HG03457 (cell line): ENCODE results near the gene SCML1.
"Not testable (repeated sequence)": the region's sequence is repeated elsewhere in the genome, so short reads cannot be mapped to it uniquely, and the experiment has no call there.

Source experiments
- ATAC-seq: cut with Tn5 transposase; IDR thresholded peaks from one replicate; pipeline ENCODE4 v1.9.1; 2021; ENCODE audit warnings: moderate number of reproducible peaks; ENCODE audit not compliant: unreplicated experiment

SCML1 gene

DNA sequence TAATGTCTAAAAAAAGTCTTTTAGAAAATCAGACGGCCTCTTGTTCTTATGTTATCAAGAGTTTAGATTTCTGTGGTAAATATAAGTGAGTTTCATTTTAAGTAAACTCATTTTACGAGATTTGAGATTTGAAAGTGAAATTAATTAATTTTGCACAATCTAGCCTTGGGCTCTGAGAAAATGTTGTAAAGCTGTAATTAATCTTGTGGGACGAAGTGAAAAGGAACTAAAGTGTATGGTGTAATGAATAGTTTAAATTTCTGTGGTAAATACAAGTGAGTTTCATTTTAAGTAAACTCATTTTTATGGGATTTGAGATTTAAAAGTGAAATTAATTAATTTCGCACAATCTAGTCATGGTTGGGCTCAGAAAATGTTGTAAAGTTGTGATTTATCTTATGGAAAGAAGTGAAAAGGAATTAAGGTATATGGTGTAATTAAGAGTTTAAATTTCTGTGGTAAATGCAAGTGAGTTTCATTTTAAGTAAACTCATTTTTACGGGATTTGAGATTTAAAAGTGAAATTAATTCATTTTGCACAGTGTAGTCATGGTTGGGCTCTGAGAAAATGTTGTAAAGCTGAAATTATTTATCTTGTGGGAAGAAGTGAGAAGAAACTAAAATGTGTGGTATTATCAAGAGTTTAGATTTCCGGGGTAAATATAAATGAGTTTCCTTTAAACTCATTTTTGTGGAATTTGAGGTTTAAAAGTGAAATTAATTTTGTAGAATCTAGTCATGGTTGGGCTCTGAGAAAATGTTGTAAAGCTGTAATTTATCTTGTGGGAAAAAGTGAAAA, 1.6 kb downstream of the SCML1 start:
- no peak for ATAC-seq

DNA sequence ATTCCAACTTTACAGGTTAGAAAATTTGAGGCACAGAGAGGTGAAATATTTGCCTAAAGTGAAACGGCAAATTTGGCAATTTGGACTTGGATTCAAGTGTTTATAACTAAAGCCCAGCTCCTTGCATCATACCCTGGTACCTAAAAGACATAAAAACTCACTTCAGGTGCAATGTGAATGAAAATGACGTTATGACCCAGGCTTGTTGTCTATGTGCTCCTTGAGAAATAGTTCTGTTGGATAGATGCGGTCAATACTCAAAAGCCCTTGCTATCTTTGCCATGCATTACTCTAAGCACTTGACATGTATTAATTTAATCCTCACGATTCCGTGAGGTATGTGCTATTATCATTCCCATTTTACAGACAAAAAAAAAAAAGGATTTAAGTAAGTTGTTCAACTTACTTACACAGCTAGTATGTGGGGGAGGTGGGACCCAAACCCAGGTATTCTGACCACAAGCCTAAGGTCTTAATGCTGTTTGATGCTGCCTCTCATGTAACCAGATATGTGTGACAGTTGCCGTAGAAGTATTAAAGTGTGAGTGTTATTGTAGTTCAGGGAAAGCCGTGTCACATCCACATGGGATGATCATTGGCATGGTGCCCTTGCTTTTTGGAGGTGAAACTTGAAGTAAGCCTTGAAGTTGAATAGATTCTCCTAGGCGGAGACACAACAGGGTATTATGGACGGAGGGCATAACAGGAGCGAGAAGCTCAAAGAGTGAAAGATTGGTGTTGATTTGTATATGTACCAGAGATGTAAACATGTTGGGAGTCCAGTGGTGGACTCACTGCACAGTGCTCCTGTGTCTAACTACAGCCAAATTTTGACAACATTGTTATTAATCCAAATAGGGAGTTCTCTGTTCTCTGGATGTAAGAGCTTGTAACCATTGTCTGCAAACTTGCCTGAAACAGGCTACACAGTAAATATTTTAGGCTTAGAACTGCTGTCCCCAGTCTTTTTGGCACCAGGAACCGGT, 3.1 kb downstream of the SCML1 start:
- no peak for ATAC-seq

DNA sequence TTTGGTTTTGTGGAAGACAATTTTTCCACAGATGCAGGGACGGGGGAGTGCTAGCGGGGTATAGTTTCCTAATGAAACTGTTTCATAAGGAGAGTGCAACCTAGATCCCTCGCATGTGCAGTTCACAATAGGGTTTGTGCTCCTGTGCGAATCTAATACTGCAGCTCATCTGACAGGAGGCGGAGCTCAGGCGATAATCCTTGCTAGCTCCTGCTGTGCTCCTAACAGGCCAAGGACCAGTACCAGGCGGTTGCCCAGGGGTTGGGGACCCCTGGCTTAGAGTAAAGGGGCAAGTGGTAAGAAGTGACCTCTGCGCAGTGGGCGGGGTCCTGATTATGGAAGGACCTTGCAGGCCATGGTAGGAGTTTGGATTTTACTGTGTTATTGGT, 3.8 kb downstream of the SCML1 start:
- no peak for ATAC-seq

DNA sequence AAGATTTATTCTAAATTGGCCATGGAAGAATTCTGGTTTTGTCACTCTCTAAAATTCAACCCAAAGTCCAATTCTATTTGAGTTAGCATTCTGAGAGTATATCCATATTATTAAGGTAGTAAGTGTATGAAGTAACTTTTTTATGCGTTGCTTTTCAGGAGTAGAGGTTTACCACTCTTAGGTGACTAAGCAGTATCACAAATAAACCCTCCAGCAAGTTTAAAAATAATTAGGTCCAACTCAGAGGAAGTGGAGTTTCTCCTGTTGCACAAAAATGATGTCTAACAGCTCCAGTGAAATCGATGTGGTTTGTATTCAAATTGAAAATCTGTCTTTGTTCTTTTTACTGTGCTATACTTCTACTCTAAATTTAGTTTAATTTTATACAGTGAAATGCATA, 6.6 kb downstream of the SCML1 start:
- no peak for ATAC-seq

DNA sequence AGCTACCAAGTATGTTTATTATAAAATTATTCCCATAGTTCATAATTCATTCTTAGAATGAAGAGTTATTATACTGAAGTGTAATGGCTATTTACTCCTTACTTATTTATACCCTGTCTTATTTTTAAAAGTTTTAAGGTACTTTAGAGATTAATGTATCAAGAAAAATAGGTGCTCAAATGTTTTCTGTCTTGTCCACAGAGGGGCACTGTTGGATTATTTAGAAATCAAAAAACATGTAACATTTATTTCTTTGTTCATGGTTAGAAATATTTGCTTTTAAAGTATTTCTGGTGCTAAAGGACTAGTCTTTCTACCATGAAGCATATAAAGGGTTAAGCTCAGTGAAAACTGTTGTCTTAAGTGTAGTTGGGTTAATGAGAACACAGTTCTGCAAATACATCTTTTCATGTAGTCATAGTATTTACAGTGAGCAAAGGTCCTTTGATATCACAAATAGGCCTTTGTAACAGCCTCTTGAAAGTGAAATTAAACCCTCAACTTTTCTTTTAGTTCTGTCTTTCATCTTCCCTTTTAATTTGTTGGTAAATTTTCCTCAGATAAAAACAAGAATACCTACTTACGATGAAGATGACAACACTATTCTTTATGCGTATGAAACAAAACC, 7.7 kb downstream of the SCML1 start:
- no peak for ATAC-seq

DNA sequence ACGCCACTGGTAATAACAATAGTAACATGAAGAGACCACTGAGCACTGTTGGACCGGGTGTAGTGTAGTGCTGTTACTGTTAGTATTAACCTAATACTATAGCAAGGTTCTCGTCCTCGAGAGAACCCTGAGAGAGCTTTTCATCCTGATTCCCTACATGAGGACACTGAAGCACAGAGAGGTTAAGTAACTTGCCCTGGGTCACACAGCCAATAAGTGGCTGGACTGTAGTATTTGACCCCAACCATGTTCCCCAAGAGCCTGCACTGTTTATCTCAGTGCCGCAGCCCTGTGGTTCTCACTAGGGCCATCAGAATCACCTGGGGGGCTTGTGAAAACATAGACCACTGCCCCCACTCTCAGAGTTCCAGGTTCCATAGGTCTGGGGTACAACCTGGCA, 10.4 kb downstream of the SCML1 start:
- no peak for ATAC-seq

DNA sequence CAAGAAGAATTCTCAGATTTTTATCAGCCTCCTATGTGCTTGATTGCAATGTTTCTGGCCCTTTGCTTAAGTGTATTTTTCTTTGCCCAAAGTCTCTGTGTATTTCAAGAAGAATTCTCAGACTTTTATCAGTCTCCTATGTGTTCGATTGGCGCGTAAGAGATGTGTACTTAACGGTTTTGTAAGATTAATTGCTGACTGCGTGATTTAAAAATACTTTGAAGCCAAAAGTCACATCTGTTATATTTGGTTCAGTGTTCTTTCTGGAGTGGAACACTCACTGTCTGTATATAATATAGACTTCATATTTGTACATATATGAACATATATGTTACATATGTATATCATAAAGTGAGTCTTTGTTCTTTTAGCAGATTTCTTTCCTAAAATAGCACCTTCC, 11.4 kb downstream of the SCML1 start:
- no peak for ATAC-seq

DNA sequence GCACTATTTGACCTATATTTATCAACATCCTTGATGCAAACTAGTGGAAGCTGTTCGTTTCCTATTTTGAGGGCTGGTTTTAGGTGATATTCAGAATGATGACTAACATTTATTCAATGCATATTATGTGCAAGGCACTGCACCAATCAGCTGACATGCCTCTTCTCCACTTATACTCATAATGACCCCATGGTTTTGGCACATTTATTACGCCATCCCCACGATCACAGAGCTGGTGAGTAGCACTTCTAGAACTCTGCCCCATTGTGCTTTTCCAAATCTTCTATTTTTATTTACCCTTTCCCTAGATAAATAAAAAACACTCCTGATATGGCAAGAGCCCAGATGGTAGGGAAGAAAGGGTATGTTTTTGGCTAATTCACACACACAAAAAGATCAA, 13.1 kb downstream of the SCML1 start:
- no peak for ATAC-seq

DNA sequence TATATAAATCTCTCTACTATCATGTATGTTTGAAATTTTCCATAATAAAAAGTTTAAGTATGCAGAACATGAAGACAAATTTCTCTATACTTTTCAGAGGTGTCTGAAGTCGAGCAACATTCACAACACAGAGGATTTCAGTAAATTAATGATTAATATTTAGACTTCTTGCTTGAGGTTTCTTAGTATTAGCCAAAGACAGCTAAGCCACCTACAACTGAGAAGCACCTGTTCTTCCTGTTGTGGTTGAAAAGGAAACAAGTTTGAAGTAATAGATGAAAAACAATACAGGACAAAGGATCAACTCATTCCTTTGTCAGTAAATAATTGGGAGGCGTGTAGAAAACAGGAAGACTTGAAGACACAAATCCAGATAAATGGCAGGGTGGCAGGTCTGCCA, 21.1 kb downstream of the SCML1 start:
- ATAC-seq = peak; percentile 98

DNA sequence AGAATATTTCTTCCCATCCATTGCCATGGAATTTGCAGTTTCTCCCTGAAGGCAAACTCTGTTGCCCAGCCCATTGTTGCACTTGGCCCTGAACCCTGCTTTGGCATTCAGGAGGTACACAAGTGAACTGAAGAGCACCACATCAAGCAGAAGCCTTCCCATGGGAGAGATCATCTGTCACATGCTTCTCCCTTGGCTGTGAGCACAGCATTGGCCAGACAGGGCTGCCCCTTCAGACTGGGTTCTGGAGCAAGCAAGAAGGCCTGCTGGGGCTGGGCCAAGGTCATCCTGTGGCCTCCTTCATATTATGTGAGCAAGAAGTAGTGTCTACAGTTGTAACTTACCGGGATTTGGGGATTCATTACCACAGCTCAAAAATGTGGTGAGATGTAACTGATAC, 22.7 kb downstream of the SCML1 start:
- ATAC-seq = no peak

DNA sequence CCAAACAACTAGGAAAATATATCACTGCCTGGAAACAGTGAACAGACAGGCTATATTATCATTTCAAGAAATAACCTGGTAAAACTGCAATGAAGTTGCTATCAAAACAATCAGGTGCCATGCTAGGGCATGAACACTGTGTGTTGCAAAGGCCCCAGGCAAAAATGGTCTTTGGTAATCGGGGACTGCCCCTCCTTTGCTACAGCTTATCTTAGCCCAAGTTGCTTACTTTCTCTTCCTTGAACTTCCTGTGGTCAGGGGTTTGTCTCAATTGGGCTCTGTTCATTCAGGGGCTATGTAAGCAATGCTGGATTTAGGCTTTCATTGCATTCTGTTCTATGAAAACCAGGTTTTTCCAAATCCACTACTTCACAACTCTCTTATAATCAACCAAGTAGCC, 30.4 kb downstream of the SCML1 start:
- ATAC-seq = no peak

DNA sequence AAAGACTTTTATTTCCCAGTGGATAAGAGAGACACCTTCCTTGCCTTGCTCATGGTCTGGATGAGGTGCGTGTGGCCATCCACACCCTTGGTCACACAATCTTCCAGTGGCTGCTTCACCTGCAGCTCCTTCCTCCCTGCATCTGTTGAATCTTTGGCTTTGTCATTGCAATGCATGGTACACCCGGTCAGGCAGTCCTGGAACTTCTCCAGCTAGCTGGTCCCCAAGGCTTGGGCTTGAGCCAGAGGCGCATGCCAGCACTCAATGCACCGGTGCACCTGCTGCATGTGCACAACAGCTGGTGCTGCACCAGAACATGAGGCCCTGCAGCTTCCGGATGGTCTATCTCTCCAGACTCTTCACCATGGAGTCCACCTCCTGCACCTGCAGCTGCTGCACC, 31.7 kb downstream of the SCML1 start:
- no peak for ATAC-seq

DNA sequence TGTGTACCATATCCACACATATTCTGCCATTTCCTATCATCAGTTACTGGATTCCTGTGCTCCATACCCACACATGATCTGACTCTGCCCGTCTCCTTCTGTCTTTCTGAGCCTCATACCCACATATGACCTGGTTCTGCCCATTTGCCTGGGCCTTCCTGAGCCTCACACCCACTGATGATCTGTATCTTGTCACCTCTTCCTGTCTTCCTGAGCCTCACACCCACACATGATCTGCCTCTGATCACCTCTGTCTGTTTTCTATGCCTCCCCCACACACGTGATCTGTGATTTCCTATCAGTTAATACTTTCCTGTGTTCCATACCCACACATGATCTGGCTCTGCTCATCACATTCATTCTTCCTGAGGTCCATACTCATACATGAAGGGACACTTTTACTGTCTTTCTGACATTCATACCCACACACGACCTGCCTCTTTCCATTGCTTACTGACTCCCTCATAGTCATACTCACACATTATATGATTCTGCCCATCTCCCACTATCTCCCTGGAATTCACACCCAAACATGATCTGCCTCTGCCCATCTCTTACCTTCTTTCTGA, 32.5 kb downstream of the SCML1 start:
- no peak for ATAC-seq

DNA sequence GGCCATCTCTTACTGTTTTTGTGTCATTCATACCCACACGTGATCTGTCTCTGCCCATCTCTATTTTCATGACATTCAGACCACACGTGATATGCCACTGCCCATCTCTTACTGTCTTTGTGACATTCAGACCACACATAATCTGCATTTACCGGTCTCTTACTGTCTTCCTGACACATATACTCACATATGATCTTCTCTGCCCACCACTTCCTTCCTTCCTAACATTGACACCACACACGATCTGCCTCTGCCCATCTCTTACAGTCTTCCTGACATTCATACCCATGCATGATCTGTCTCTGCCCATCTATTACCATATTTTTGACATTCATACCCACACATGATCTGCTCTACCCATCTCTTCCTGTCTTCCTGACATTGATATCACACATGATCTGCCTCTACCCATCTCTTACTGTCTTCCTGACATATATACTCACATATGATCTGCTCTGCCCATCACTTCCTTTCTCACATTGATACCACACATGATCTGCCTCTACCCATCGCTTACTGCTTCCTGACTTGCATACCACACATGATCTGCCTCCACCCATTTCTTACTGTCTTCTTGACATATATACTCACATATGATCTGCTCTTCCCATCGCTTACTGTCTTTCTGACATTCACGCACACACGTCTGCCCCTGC, 36.1 kb downstream of the SCML1 start:
- ATAC-seq = no peak

DNA sequence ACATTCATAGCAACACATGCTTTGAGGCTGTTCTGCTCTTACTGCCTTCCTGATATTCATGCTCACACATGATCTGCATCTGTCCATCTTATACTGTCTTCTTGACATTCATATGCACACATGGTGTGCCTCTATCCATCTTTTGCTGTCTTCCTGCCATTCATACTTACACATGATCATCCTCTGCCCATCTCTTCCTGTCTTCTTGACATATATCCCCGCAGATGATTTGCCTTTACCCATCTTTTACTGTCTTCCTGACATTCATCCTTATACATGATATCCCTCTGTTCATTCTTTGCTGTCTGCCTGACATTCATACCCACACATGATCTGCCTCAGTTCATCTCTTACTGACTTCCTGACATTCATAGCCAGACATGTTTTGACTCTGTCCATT, 36.8 kb downstream of the SCML1 start:
- no peak for ATAC-seq

DNA sequence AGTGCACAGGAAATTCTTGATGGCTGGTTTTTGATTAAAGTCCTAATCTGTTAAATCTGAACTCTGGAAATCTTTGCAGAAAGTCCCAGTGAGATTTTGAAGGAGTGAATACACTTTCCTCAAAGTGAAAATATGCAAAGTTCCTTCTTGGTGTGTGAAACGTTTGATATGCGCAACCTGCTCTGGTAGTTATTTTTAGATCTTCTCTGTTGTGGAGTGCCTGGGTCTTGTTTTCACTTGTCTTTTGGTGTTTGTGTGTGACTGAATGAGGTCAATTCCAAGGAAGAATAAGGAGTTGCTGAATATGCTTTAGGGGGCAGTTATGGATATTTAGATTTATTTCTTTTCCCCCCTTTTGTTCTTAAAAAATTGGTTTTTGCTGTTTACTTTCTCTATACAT, 41.7 kb downstream of the SCML1 start:
- no peak for ATAC-seq

DNA sequence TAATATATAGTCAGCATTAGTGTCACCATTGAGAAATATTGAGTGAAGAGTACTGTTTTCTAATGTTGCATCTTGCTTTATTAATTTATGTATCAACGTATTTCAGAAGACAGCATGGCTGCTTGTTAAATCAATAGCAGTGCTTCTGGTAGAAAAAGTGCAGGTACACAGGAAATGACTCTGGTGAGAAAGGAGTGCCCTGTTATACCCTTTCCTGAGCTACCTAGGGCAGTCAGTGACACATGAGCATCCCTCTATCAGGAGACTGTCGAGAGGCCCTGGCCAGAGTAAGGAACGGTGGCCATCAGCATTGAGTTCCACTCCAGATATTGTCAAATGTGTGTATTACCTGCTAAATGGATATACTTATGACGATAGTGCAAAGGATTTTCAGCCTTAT, 42.1 kb downstream of the SCML1 start:
- no peak for ATAC-seq

DNA sequence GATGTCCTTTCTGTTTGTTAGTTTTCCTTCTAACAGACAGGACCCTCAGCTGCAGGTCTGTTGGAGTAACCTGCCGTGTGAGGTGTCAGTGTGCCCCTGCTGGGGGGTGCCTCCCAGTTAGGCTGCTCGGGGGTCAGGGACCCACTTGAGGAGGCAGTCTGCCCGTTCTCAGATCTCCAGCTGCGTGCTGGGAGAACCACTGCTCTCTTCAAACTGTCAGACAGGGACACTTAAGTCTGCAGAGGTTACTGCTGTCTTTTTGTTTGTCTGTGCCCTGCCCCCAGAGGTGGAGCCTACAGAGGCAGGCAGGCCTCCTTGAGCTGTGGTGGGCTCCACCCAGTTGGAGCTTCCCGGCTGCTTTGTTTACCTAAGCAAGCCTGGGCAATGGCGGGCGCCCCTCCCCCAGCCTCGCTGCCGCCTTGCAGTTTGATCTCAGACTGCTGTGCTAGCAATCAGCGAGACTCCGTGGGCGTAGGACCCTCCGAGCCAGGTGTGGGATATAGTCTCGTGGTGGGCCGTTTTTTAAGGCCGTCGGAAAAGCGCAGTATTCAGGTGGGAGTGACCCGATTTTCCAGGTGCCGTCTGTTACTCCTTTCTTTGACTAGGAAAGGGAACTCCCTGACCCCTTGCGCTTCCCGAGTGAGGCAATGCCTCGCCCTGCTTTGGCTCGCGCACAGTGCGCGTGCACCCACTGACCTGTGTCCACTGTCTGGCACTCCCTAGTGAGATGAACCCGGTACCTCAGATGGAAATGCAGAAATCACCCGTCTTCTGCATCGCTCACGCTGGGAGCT, 49.5 kb downstream of the SCML1 start:
- not testable (repeated sequence) for ATAC-seq

DNA sequence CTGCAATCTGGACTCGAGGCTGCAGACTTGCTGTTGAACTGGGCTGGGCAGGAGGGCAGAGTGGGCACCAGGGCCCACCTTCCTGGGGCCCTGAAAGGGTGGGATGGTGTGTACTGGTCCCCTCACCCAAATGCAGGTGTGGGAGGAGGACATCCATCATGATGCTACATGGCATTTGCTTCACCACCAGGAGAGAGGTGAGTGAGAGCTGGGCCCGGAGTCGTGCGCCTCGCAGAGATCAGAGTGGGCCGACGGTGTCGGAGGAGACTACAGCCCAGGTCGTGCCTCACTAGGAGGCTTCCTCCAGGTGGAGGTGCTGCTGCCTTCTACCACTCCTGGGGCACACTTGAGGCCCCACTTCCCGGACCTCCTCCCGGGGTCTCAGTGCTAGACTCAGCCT, 50.3 kb downstream of the SCML1 start:
- ATAC-seq = no peak

DNA sequence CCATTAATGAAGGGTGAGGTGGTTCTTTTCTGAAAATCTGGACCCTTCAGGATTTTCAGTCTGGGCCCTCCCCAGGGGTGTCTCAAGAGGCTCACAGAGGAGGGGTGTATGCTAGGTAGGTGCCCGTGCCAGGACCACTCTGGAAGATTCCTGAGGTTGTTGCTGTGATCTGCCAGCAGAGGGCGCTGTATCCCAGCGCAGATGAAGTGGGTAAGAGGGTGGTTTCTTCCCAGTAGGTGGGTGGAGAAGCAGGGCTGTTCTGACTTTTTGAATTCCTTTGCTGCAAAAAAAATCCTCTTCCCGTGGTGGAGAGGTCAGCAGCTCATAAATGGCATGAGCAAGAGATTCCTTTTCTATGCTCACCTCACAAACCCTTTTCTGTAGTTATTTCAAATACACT, 51.1 kb downstream of the SCML1 start:
- no peak for ATAC-seq
